Measurements from ENCODE around the gene MRTFB.

GRCh38 chr16:14121142-14121541, 50.0 kb downstream of the MRTFB start:
- TF ChIP-seq CTCF (IDR thresholded peaks at IDR 0.05) (no peak), POLR2A (IDR thresholded peaks at IDR 0.05) (no peak)
